HG03378 (cell line): ENCODE measurements around the gene ZNF143.

Experiments used
- ATAC-seq: cut with Tn5 transposase; IDR thresholded peaks from one replicate; pipeline ENCODE4 v1.9.1; 2021; ENCODE audit warnings: mild to moderate bottlenecking, moderate library complexity; ENCODE audit not compliant: unreplicated experiment

ZNF143 gene

GRCh38 chr11:9573775-9574621, 113.2 kb downstream of the ZNF143 start:
- ATAC-seq = no peak

- no peak for ATAC-seq
Observed at GRCh38 chr11:9574622-9575259, 113.9 kb downstream of the ZNF143 start.

- no peak for ATAC-seq
Observed at GRCh38 chr11:9575260-9576240, 114.7 kb downstream of the ZNF143 start.

- no peak for ATAC-seq
Observed at GRCh38 chr11:9576701-9577381, 116.0 kb downstream of the ZNF143 start.

GRCh38 chr11:9577556-9577955, 116.7 kb downstream of the ZNF143 start:
- ATAC-seq = no peak
